Measurements from ENCODE around the gene FBXW11. TPM values are rescaled to one million over a fixed set of nuclear protein-coding genes. Genes with fewer than 3 reads are reported as not detected.
"Not testable (repeated sequence)": the region's sequence is repeated elsewhere in the genome, so short reads cannot be mapped to it uniquely, and the experiment has no call there.

Gene FBXW11
- total RNA-seq, 1 experiment from 2014 or later: 53.7 TPM

GRCh38 chr5:171984748-171985419 lies 21.6 kb downstream of the FBXW11 start:
- Histone ChIP-seq H3K36me3 (replicated peaks; ENCODE audit: control insufficient read depth, insufficient read depth, low read length) (no peaks in the 10 kb centered on the region), H3K27me3 (ENCODE audit: control insufficient read depth, insufficient read depth, low read length) (no peaks in the 10 kb centered on the region), H3K4me3 (ENCODE audit: insufficient read depth, low read depth, low read length) (no peak overlapping the region)
- no peak for DNase-seq

GRCh38 chr5:171981847-171982246 lies 24.6 kb downstream of the FBXW11 start:
- no peak overlapping the region for H3K4me3 ChIP-seq (ENCODE audit: insufficient read depth, low read depth, low read length)
- no peaks in the 10 kb centered on the region for H3K36me3 ChIP-seq (replicated peaks; ENCODE audit: control insufficient read depth, insufficient read depth, low read length)
- DNase-seq: no peak
- no peaks in the 10 kb centered on the region for H3K27me3 ChIP-seq (ENCODE audit: control insufficient read depth, insufficient read depth, low read length)

DNA sequence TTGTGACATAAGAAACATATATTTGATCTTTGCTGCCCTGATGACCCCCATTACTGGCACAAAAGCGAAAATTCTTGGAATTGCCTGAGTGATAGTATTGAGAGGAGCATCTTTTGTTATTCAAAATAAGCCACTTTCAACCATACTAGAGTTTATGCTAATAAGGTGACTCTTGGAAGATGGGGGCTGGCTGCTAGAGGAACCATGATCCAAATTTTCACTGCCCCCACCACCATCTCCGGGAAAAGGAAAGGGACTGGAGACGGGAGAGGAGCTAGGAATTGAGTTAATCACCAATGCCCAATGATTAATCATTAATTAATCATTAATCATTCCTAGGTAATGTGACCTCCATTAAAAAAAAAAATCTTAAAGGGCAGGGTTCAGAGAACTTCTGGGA lies 25.6 kb downstream of the FBXW11 start:
- Histone ChIP-seq H3K27me3 (ENCODE audit: control insufficient read depth, insufficient read depth, low read length) (no peaks in the 10 kb centered on the region), H3K4me3 (ENCODE audit: insufficient read depth, low read depth, low read length) (no peak overlapping the region), H3K36me3 (replicated peaks; ENCODE audit: control insufficient read depth, insufficient read depth, low read length) (no peaks in the 10 kb centered on the region)
- no peak for DNase-seq

GRCh38 chr5:171979606-171980005 lies 26.8 kb downstream of the FBXW11 start:
- Histone ChIP-seq H3K36me3 (replicated peaks; ENCODE audit: control insufficient read depth, insufficient read depth, low read length) (no peaks in the 10 kb centered on the region), H3K27me3 (ENCODE audit: control insufficient read depth, insufficient read depth, low read length) (no peaks in the 10 kb centered on the region), H3K4me3 (ENCODE audit: insufficient read depth, low read depth, low read length) (no peak overlapping the region)
- DNase-seq: no peak

DNA sequence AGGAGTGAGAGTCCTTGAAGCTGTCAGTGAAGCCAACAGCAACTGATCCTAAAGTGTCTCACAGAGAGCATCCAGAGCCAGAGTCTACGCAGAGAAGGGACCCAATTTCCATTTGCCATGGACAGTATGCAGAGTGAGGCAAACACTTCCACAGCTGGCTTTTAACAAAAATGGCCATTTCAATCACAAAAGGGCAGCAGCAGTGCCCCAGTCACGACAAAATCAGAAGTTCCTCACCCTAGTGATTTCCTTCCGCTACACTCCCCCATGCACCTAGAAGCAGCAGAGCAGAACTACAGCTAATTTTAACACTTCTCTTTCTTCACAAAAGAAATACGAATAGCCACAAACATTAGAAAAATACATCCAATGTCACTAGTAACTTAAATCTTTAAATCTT lies 27.9 kb downstream of the FBXW11 start:
- DNase-seq: no peak

DNA sequence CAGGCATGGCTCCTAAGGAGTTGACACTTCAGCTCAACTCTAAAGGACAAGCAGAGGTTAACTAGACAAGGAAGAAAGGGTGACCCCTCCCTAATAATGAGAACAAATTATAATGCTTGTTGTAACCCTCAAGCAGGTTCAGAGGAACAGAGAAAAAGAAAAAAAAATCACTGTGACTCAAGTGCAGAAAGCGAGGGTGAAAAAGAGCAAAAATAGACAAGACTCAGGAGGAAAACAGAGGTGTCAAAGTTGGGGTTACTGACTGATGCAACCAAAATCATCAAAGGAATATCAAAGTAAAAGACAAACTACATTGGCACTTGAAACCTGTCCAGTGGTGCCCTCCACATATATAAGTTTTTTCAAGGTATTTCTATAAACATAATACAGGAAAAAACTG lies 28.4 kb downstream of the FBXW11 start:
- Histone ChIP-seq H3K36me3 (replicated peaks; ENCODE audit: control insufficient read depth, insufficient read depth, low read length) (no peaks in the 10 kb centered on the region), H3K4me3 (ENCODE audit: insufficient read depth, low read depth, low read length) (no peak overlapping the region), H3K27me3 (ENCODE audit: control insufficient read depth, insufficient read depth, low read length) (no peaks in the 10 kb centered on the region)
- DNase-seq: no peak

More for the DNA sequence above, 27.9 kb downstream of the FBXW11 start:
- Histone ChIP-seq H3K27me3 (ENCODE audit: control insufficient read depth, insufficient read depth, low read length) (no peaks in the 10 kb centered on the region), H3K36me3 (replicated peaks; ENCODE audit: control insufficient read depth, insufficient read depth, low read length) (no peaks in the 10 kb centered on the region), H3K4me3 (ENCODE audit: insufficient read depth, low read depth, low read length) (no peak overlapping the region)

DNA sequence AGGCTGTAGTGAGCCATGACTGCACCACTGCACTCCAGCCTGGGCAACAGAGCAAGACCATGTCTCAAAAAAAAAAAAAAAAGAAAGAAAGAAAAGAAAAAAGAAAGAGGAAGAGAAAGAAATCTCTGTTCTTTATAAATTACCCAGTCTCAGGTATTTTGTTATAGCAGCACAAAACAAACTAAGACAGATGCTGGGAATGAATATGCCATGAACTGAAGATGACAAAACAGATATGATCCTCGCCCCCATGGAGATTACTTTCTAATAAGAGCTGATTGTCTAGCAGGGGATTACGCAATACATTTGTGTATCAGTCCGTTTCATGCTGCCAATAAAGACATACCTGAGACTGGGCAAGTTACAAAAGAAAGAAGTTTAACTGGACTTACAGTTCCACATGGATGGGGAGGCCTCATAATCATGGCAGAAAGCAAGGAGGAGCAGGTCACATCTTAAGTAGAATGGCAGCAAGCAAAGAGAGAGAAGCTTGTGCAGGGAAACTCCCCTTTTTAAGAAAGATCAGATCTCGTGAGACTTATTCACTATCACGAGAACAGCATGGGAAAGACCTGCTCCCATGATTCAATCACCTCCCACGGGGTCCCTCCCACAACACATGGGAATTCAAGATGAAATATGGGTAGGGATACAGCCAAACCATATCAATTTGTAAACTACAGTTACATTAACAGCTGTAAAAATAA lies 29.0 kb downstream of the FBXW11 start:
- H3K36me3 ChIP-seq (replicated peaks; ENCODE audit: control insufficient read depth, insufficient read depth, low read length); H3K4me3 ChIP-seq (ENCODE audit: insufficient read depth, low read depth, low read length); H3K27me3 ChIP-seq (ENCODE audit: control insufficient read depth, insufficient read depth, low read length); DNase-seq: not testable (repeated sequence)

DNA sequence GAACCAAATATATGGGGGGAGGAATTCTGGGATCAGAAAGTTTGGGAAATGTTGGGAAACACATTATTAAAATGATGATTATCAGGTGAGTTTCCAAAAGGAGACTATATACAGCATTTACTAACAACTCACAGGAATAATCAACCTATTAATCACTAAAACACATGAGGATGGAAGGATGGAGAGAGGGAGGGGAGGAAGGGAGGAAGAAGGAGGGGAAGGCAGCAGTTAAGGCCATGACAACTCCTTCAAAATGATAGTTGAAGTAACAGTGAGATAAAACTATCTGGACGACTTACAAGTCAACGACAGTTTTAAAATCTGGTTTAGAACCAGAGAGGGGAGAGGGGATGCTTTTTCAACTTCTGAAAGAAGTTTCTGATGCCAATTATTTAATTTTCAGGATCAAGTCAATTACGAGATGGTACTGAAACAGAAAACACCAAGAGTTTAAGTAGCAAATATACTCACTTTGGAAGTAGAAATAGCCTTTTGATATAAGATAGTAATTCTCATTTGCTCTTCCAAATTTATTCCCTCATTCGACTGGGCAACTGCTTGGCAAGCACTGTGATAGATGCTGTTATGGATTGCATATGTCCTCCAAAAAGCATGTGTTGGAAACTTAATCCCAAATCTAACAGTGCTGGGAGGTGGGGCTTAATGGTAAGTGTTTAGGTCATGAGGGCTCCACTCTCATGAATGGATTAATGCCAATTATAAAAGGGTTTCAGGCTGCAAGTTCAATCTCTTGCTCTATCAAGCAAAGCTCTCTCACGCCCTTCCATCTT lies 30.4 kb downstream of the FBXW11 start:
- no peaks in the 10 kb centered on the region for H3K36me3 ChIP-seq (replicated peaks; ENCODE audit: control insufficient read depth, insufficient read depth, low read length)
- H3K27me3 ChIP-seq (ENCODE audit: control insufficient read depth, insufficient read depth, low read length): no peaks in the 10 kb centered on the region
- H3K4me3 ChIP-seq (ENCODE audit: insufficient read depth, low read depth, low read length): no peak overlapping the region
- DNase-seq: no peak

GRCh38 chr5:171975262-171975876 lies 31.1 kb downstream of the FBXW11 start:
- Histone ChIP-seq H3K27me3 (ENCODE audit: control insufficient read depth, insufficient read depth, low read length) (no peaks in the 10 kb centered on the region), H3K36me3 (replicated peaks; ENCODE audit: control insufficient read depth, insufficient read depth, low read length) (no peaks in the 10 kb centered on the region), H3K4me3 (ENCODE audit: insufficient read depth, low read depth, low read length) (no peak overlapping the region)
- no peak for DNase-seq

DNA sequence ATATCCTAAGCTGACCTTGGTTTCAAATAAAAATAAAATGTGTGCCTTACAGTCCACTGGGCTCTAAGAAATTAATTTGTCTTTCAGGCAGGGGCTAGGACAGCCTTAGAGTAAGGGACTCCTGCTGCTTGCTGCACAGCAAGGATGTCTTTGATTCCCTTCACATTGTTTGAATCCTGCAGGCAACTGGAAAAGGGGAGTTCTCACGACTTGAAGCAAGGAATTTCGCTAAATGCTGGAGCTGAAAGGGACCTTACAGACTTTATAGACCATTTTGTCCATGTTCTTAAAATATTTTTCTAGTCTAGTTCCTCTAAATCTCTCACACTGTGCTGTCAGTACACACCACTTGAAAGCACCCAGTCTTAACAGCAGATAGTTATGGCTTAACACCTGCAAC lies 35.6 kb downstream of the FBXW11 start:
- DNase-seq: no peak
- H3K27me3 ChIP-seq (ENCODE audit: control insufficient read depth, insufficient read depth, low read length): no peaks in the 10 kb centered on the region
- no peak overlapping the region for H3K4me3 ChIP-seq (ENCODE audit: insufficient read depth, low read depth, low read length)
- H3K36me3 ChIP-seq (replicated peaks; ENCODE audit: control insufficient read depth, insufficient read depth, low read length): no peaks in the 10 kb centered on the region

- Histone ChIP-seq H3K4me3 (ENCODE audit: insufficient read depth, low read depth, low read length) (no peak overlapping the region), H3K36me3 (replicated peaks; ENCODE audit: control insufficient read depth, insufficient read depth, low read length) (no peaks in the 10 kb centered on the region)
- DNase-seq: no peak
Observed at GRCh38 chr5:171969288-171969880, 37.1 kb downstream of the FBXW11 start.

DNA sequence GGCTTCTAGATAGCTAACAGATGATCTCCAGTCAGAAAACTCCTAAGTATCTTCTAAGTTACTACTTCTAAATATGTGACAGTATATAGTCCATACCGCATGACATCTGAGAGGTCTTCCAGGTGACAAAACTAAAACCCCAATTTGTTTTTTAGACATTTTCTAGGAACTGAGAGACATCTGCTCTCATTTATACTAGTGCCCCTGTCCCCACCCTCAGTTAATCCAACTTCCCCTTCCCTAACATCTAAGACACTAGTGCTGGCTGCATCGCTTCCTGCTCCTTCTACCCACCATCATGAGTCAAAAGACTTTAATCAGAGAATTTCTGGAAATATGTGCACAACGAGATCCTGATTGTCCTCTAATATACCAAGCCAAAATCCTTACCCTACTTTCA lies 37.9 kb downstream of the FBXW11 start:
- DNase-seq: no peak
- H3K4me3 ChIP-seq (ENCODE audit: insufficient read depth, low read depth, low read length): no peak overlapping the region

More at GRCh38 chr5:171969288-171969880, 37.1 kb downstream of the FBXW11 start:
- H3K27me3 ChIP-seq (ENCODE audit: control insufficient read depth, insufficient read depth, low read length): no peaks in the 10 kb centered on the region

GRCh38 chr5:171966964-171967363 lies 39.5 kb downstream of the FBXW11 start:
- Histone ChIP-seq H3K36me3 (replicated peaks; ENCODE audit: control insufficient read depth, insufficient read depth, low read length) (no peaks in the 10 kb centered on the region), H3K27me3 (ENCODE audit: control insufficient read depth, insufficient read depth, low read length) (no peaks in the 10 kb centered on the region)

More for the DNA sequence above, 37.9 kb downstream of the FBXW11 start:
- Histone ChIP-seq H3K27me3 (ENCODE audit: control insufficient read depth, insufficient read depth, low read length) (no peaks in the 10 kb centered on the region), H3K36me3 (replicated peaks; ENCODE audit: control insufficient read depth, insufficient read depth, low read length) (no peaks in the 10 kb centered on the region)

GRCh38 chr5:171966270-171966669 lies 40.2 kb downstream of the FBXW11 start:
- H3K27me3 ChIP-seq (ENCODE audit: control insufficient read depth, insufficient read depth, low read length): no peaks in the 10 kb centered on the region
- DNase-seq: no peak

More at GRCh38 chr5:171966964-171967363, 39.5 kb downstream of the FBXW11 start:
- no peak overlapping the region for H3K4me3 ChIP-seq (ENCODE audit: insufficient read depth, low read depth, low read length)
- DNase-seq: no peak

More at GRCh38 chr5:171966270-171966669, 40.2 kb downstream of the FBXW11 start:
- Histone ChIP-seq H3K36me3 (replicated peaks; ENCODE audit: control insufficient read depth, insufficient read depth, low read length) (no peaks in the 10 kb centered on the region), H3K4me3 (ENCODE audit: insufficient read depth, low read depth, low read length) (no peak overlapping the region)

Data from H7 (cell line).